HEK293 (cell line): ENCODE results near the gene CAPN5.

Source experiments
- BCL11A ChIP-seq: fragments of 450-650 bp; formaldehyde crosslinking; IDR thresholded peaks from 2 replicates; pipeline ENCODE4 v1.5.1; 2016; ENCODE audit warnings: low read depth, missing biosample characterization, missing genetic modification characterization
- CTCF ChIP-seq: fragments of 450-650 bp; formaldehyde crosslinking; IDR thresholded peaks from 2 replicates; pipeline ENCODE4 v1.5.1; 2016; ENCODE audit warnings: missing biosample characterization, missing genetic modification characterization
- GLIS1 ChIP-seq: fragments of 450-650 bp; formaldehyde crosslinking; IDR thresholded peaks from 2 replicates; pipeline ENCODE4 v1.5.1; 2016; ENCODE audit warnings: missing biosample characterization, missing genetic modification characterization
- HIC1 ChIP-seq: fragments of 450-650 bp; formaldehyde crosslinking; IDR thresholded peaks from 2 replicates; pipeline ENCODE4 v1.5.1; 2016; ENCODE audit warnings: missing biosample characterization, missing genetic modification characterization
- IKZF3 ChIP-seq: fragments of 450-650 bp; IDR thresholded peaks from 2 replicates; pipeline ENCODE4 v1.5.0; 2018; ENCODE audit warnings: missing biosample characterization, mild to moderate bottlenecking, missing genetic modification characterization, moderate library complexity
- OVOL3 ChIP-seq: fragments of 450-650 bp; formaldehyde crosslinking; IDR thresholded peaks from 2 replicates; pipeline ENCODE4 v1.5.1; 2016; ENCODE audit warnings: missing biosample characterization, missing genetic modification characterization
- SCRT1 ChIP-seq: fragments of 450-650 bp; formaldehyde crosslinking; IDR thresholded peaks from 2 replicates; pipeline ENCODE4 v1.5.1; 2016; ENCODE audit warnings: missing biosample characterization, missing genetic modification characterization, borderline replicate concordance
- SP2 ChIP-seq: fragments of 450-650 bp; formaldehyde crosslinking; IDR thresholded peaks from 2 replicates; pipeline ENCODE4 v1.5.1; 2016; ENCODE audit warnings: missing biosample characterization, missing genetic modification characterization
- SP7 ChIP-seq: fragments of 450-650 bp; formaldehyde crosslinking; IDR thresholded peaks from 2 replicates; pipeline ENCODE4 v1.5.1; 2016; ENCODE audit warnings: missing biosample characterization, missing genetic modification characterization
- ZBTB1 ChIP-seq: fragments of 450-650 bp; formaldehyde crosslinking; IDR thresholded peaks from 2 replicates; pipeline ENCODE4 v1.5.1; 2016; ENCODE audit warnings: missing biosample characterization, missing genetic modification characterization
- ZBTB49 ChIP-seq: fragments of 450-650 bp; formaldehyde crosslinking; IDR thresholded peaks from 2 replicates; pipeline ENCODE4 v1.5.1; 2016; ENCODE audit warnings: missing biosample characterization, missing genetic modification characterization, low read depth
- ZNF155 ChIP-seq: fragments of 450-650 bp; formaldehyde crosslinking; IDR thresholded peaks from 2 replicates; pipeline ENCODE4 v1.5.1; 2016; ENCODE audit warnings: missing biosample characterization, missing genetic modification characterization
- ZNF2 ChIP-seq: fragments of 450-650 bp; formaldehyde crosslinking; IDR thresholded peaks from 2 replicates; pipeline ENCODE4 v1.5.1; 2016; ENCODE audit warnings: missing biosample characterization, missing genetic modification characterization
- ZNF211 ChIP-seq: fragments of 450-650 bp; formaldehyde crosslinking; IDR thresholded peaks from 2 replicates; pipeline ENCODE4 v1.5.1; 2016; ENCODE audit warnings: low read depth, missing biosample characterization, missing genetic modification characterization
- ZNF280D ChIP-seq: fragments of 450-650 bp; formaldehyde crosslinking; IDR thresholded peaks from 2 replicates; pipeline ENCODE4 v1.5.1; 2016; ENCODE audit warnings: missing biosample characterization, missing genetic modification characterization
- ZNF335 ChIP-seq: fragments of 450-650 bp; formaldehyde crosslinking; conservative IDR thresholded peaks from 2 replicates; pipeline ENCODE4 v1.5.1; 2016; ENCODE audit warnings: missing biosample characterization, missing genetic modification characterization
- ZNF423 ChIP-seq: fragments of 450-650 bp; formaldehyde crosslinking; IDR thresholded peaks from 2 replicates; pipeline ENCODE4 v1.5.1; 2016; ENCODE audit warnings: missing biosample characterization, missing genetic modification characterization
- ZNF473 ChIP-seq: fragments of 450-650 bp; formaldehyde crosslinking; IDR thresholded peaks from 2 replicates; pipeline ENCODE4 v1.5.1; 2017; ENCODE audit warnings: missing biosample characterization, missing genetic modification characterization
- ZNF549 ChIP-seq: fragments of 450-650 bp; IDR thresholded peaks from 2 replicates; pipeline ENCODE4 v1.5.1; 2018; ENCODE audit warnings: missing biosample characterization, missing genetic modification characterization, mild to moderate bottlenecking, inconsistent platforms, moderate library complexity
- ZNF558 ChIP-seq: fragments of 450-650 bp; formaldehyde crosslinking; IDR thresholded peaks from 2 replicates; pipeline ENCODE4 v1.5.1; 2016; ENCODE audit warnings: missing biosample characterization, missing genetic modification characterization
- ZNF571 ChIP-seq: fragments of 450-650 bp; formaldehyde crosslinking; IDR thresholded peaks from 2 replicates; pipeline ENCODE4 v1.5.0; 2017; ENCODE audit warnings: missing biosample characterization, missing genetic modification characterization
- ZNF658 ChIP-seq: fragments of 450-650 bp; formaldehyde crosslinking; IDR thresholded peaks from 2 replicates; pipeline ENCODE4; 2016; ENCODE audit warnings: missing biosample characterization, missing genetic modification characterization
- ZNF747 ChIP-seq: fragments of 450-650 bp; formaldehyde crosslinking; IDR thresholded peaks from 2 replicates; pipeline ENCODE4 v1.5.1; 2016; ENCODE audit warnings: missing biosample characterization, missing genetic modification characterization
- ZNF791 ChIP-seq: fragments of 450-650 bp; formaldehyde crosslinking; IDR thresholded peaks from 2 replicates; pipeline ENCODE4 v1.5.1; 2016; ENCODE audit warnings: missing biosample characterization, missing genetic modification characterization
- ZNF830 ChIP-seq: fragments of 450-650 bp; IDR thresholded peaks from 2 replicates; pipeline ENCODE4 v1.5.0; 2018; ENCODE audit warnings: missing biosample characterization, missing genetic modification characterization, low read depth, mild to moderate bottlenecking, moderate library complexity
- ZSCAN30 ChIP-seq: fragments of 450-650 bp; IDR thresholded peaks from 2 replicates; pipeline ENCODE4 v1.5.1; 2018; ENCODE audit warnings: missing biosample characterization, mild to moderate bottlenecking, missing genetic modification characterization, moderate library complexity
- TF ChIP-seq, protein P1 (sequence below): fragments of 450-650 bp; formaldehyde crosslinking; IDR thresholded peaks from 2 replicates; pipeline ENCODE4 v1.5.1; 2016; ENCODE audit warnings: missing biosample characterization, missing genetic modification characterization

The CAPN5 gene

DNA sequence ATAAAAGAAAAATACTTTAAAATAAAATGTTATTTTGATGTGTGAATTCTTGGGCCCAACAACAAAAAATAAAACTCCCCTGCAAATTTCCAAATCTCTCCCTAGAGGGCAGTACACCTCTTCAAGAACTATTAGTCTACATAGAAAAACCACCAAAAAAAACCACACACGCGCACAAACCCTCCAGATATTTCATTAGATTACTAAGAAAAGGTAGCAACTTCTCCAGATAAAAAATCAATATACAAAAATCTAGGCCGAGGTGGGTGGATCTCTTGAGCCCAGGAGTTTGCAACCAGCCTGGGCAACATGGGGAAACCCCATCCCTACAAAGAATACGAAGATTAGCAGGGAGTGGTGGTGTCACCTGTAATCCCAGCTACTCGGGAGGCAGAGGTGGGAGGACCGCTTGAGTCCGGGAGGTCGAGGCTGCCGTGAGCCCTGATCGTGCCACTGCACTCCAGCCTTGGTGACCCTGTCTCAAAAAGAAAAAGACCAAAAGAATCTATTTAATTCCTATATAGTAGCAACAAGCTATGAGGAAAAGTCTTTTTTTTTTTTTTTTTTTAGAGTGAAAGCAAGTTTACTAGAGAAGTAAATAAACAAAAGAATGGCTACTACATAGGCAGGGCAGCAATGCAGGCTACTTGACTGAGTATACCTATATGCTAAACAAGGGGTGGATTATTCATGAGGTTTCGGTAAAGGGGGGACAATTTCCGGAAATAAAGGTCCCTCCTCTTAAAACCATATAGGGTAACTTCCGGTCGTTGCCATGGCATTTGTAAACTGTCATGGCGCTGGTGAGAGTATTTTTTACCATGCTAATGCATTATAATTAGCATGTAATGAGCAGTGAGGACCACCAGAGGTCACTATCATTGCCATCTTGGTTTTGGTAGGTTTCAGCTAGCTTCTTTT lies 19.5 kb upstream of the CAPN5 start (continued):
- TF ChIP-seq CTCF (tag by site-specific recombination) (peak; percentile 54), ZNF423 (tag by site-specific recombination) (no peak), HIC1 (tag by site-specific recombination) (no peak), ZSCAN30 (tag by site-specific recombination) (no peak), ZNF155 (no peak), ZNF549 (no peak), ZNF335 (tag by site-specific recombination) (peak; percentile 65), SP2 (tag by site-specific recombination) (peak; percentile 31; the same call in 1 of the 2 replicates), ZNF473 (tag by site-specific recombination) (no peak), ZNF830 (tag by site-specific recombination) (no peak), ZNF791 (tag by site-specific recombination) (no peak), ZNF558 (tag by site-specific recombination) (no peak), ZNF658 (no peak), ZNF747 (tag by site-specific recombination) (no peak), ZBTB1 (no peak), ZBTB49 (no peak), ZNF280D (tag by site-specific recombination) (no peak), ZNF2 (tag by site-specific recombination) (no peak), ZNF211 (tag by site-specific recombination) (no peak), ZNF571 (tag by site-specific recombination) (no peak), BCL11A (tag by site-specific recombination) (no peak), SCRT1 (no peak), SP7 (tag by site-specific recombination) (0 out of 2 replicates have a peak, but pooled peaks have one; percentile 23), GLIS1 (peak; percentile 40), IKZF3 (no peak), OVOL3 (tag by site-specific recombination) (no peak)
- TF ChIP-seq, protein P1, sequence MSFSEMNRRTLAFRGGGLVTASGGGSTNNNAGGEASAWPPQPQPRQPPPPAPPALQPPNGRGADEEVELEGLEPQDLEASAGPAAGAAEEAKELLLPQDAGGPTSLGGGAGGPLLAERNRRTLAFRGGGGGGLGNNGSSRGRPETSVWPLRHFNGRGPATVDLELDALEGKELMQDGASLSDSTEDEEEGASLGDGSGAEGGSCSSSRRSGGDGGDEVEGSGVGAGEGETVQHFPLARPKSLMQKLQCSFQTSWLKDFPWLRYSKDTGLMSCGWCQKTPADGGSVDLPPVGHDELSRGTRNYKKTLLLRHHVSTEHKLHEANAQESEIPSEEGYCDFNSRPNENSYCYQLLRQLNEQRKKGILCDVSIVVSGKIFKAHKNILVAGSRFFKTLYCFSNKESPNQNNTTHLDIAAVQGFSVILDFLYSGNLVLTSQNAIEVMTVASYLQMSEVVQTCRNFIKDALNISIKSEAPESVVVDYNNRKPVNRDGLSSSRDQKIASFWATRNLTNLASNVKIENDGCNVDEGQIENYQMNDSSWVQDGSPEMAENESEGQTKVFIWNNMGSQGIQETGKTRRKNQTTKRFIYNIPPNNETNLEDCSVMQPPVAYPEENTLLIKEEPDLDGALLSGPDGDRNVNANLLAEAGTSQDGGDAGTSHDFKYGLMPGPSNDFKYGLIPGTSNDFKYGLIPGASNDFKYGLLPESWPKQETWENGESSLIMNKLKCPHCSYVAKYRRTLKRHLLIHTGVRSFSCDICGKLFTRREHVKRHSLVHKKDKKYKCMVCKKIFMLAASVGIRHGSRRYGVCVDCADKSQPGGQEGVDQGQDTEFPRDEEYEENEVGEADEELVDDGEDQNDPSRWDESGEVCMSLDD (tag by site-specific recombination): no peak
